ENCODE results near the gene SLC7A10. TPM values are rescaled to one million over a fixed set of nuclear protein-coding genes. Genes with fewer than 3 reads are reported as not detected.

SLC7A10 gene
- total RNA-seq, 2 experiments from 2014 or later, result not detected

GRCh38 chr19:33249740-33250366, 24.2 kb upstream of the SLC7A10 start:
- peaks cover 7 to 23% of the 10 kb centered on the region in 2 experiments for H3K9me3 ChIP-seq (ENCODE audit: control insufficient read depth in 1 of 2, insufficient read depth in 1 of 2, low read length in 2 of 2)
- no peak overlapping the region for H3K27ac ChIP-seq (ENCODE audit: low read depth in 1 of 2, low read length in 2 of 2)
- DNase-seq, result no peak
- Mint-ChIP-seq H3K4me3 (no peak overlapping the region), H3K27me3 (no peaks in the 10 kb centered on the region), H3K9me3 (no peaks in the 10 kb centered on the region), H3K36me3 (ENCODE audit: low read depth) (no peaks in the 10 kb centered on the region), H3K27ac (no peak overlapping the region), H3K4me1 (ENCODE audit: low read depth) (no peaks in the 10 kb centered on the region)
- intact Hi-C loops (cut with DNase I, micrococcal nuclease), result no loop called here
- no peak for TF ChIP-seq CTCF (IDR thresholded peaks at IDR 0.05)
- ATAC-seq (ENCODE audit: poor library complexity), result no peak
- H3K27me3 ChIP-seq (ENCODE audit: control insufficient read depth in 1 of 2, insufficient read depth in 2 of 2, low read length in 2 of 2), result no peaks in the 10 kb centered on the region
- peaks cover 6% of the 10 kb centered on the region for H3K4me1 ChIP-seq (ENCODE audit: insufficient read depth, low read length)
- no peak overlapping the region for H3K4me3 ChIP-seq (ENCODE audit: low read length)
- ChIA-PET CTCF (no interaction called here), POLR2A (no interaction called here)
- no peaks in the 10 kb centered on the region for H3K36me3 ChIP-seq (ENCODE audit: insufficient read depth, low read length)

- Histone ChIP-seq H3K9me3 (ENCODE audit: control insufficient read depth in 1 of 2, insufficient read depth in 1 of 2, low read length in 2 of 2) (peaks cover 7 to 24% of the 10 kb centered on the region in 2 experiments), H3K36me3 (ENCODE audit: insufficient read depth, low read length) (no peaks in the 10 kb centered on the region), H3K4me1 (ENCODE audit: insufficient read depth, low read length) (peaks cover 6% of the 10 kb centered on the region), H3K4me3 (ENCODE audit: low read length) (no peak overlapping the region), H3K27me3 (ENCODE audit: control insufficient read depth in 1 of 2, insufficient read depth in 2 of 2, low read length in 2 of 2) (no peaks in the 10 kb centered on the region), H3K27ac (ENCODE audit: low read depth in 1 of 2, low read length in 2 of 2) (no peak overlapping the region)
- DNase-seq, result peak in 2 of 14 experiments; percentile 58 to 62
- Mint-ChIP-seq H3K9me3 (no peaks in the 10 kb centered on the region), H3K36me3 (ENCODE audit: low read depth) (no peaks in the 10 kb centered on the region), H3K27ac (no peak overlapping the region), H3K27me3 (no peaks in the 10 kb centered on the region), H3K4me1 (ENCODE audit: low read depth) (no peaks in the 10 kb centered on the region), H3K4me3 (no peak overlapping the region)
- intact Hi-C loops (cut with DNase I, micrococcal nuclease), result no loop called here
- TF ChIP-seq CTCF (IDR thresholded peaks at IDR 0.05), result no peak
- CTCF ChIA-PET, result no interaction called here
- POLR2A ChIA-PET, result no interaction called here
- ATAC-seq (ENCODE audit: poor library complexity), result no peak
Observed at GRCh38 chr19:33248954-33249613, 23.4 kb upstream of the SLC7A10 start.

- H3K27ac ChIP-seq (ENCODE audit: low read depth in 1 of 2, low read length in 2 of 2), result no peak overlapping the region
- no peaks in the 10 kb centered on the region for H3K27me3 ChIP-seq (ENCODE audit: control insufficient read depth in 1 of 2, insufficient read depth in 2 of 2, low read length in 2 of 2)
- Mint-ChIP-seq H3K4me3 (no peak overlapping the region), H3K9me3 (no peaks in the 10 kb centered on the region), H3K36me3 (ENCODE audit: low read depth) (no peaks in the 10 kb centered on the region), H3K27ac (no peak overlapping the region), H3K4me1 (ENCODE audit: low read depth) (no peaks in the 10 kb centered on the region), H3K27me3 (no peaks in the 10 kb centered on the region)
- ATAC-seq (ENCODE audit: poor library complexity) (no peak), DNase-seq (no peak)
- H3K4me1 ChIP-seq (ENCODE audit: insufficient read depth, low read length), result peaks cover 6% of the 10 kb centered on the region
- H3K4me3 ChIP-seq (ENCODE audit: low read length), result no peak overlapping the region
- H3K9me3 ChIP-seq (ENCODE audit: control insufficient read depth in 1 of 2, insufficient read depth in 1 of 2, low read length in 2 of 2), result peaks cover 7 to 24% of the 10 kb centered on the region in 2 experiments
- POLR2A ChIA-PET, result no interaction called here
- intact Hi-C loops (cut with DNase I, micrococcal nuclease), result no loop called here
- H3K36me3 ChIP-seq (ENCODE audit: insufficient read depth, low read length), result no peaks in the 10 kb centered on the region
- CTCF ChIA-PET, result no interaction called here
- no peak for TF ChIP-seq CTCF (IDR thresholded peaks at IDR 0.05)
Observed at GRCh38 chr19:33248553-33248953, 22.9 kb upstream of the SLC7A10 start.

All from CD4-positive, alpha-beta T cell (primary cell).